GM21717 (cell line): ENCODE results near the gene PPM1H.

ENCODE experiments used
- ATAC-seq: cut with Tn5 transposase; IDR thresholded peaks from one replicate; pipeline ENCODE4 v1.9.1; 2021; ENCODE audit warnings: mild to moderate bottlenecking, moderate library complexity; ENCODE audit not compliant: unreplicated experiment

The PPM1H gene

GRCh38 chr12:62717643-62718042, 217.3 kb downstream of the PPM1H start:
- no peak for ATAC-seq

GRCh38 chr12:62716866-62717525, 218.0 kb downstream of the PPM1H start:
- ATAC-seq = no peak

- ATAC-seq = no peak
Observed at GRCh38 chr12:62716037-62716436, 218.9 kb downstream of the PPM1H start.

- ATAC-seq = no peak
Observed at GRCh38 chr12:62714774-62715721, 219.9 kb downstream of the PPM1H start.

- ATAC-seq = no peak
Observed at GRCh38 chr12:62714181-62714773, 220.7 kb downstream of the PPM1H start.

- no peak for ATAC-seq
Observed at GRCh38 chr12:62713723-62714122, 221.2 kb downstream of the PPM1H start.

GRCh38 chr12:62712681-62713573, 222.0 kb downstream of the PPM1H start:
- no peak for ATAC-seq

- ATAC-seq = no peak
Observed at GRCh38 chr12:62711631-62712241, 223.2 kb downstream of the PPM1H start.

- ATAC-seq = no peak
Observed at GRCh38 chr12:62709311-62709710, 225.6 kb downstream of the PPM1H start.

GRCh38 chr12:62707939-62708338, 227.0 kb downstream of the PPM1H start:
- no peak for ATAC-seq

GRCh38 chr12:62705846-62706245, 229.1 kb downstream of the PPM1H start:
- no peak for ATAC-seq

- no peak for ATAC-seq
Observed at GRCh38 chr12:62703011-62703380, 232.0 kb downstream of the PPM1H start.

GRCh38 chr12:62701492-62701891, 233.5 kb downstream of the PPM1H start:
- no peak for ATAC-seq

- no peak for ATAC-seq
Observed at GRCh38 chr12:62700091-62700880, 234.7 kb downstream of the PPM1H start.

GRCh38 chr12:62698701-62699101, 236.2 kb downstream of the PPM1H start:
- ATAC-seq = no peak

- no peak for ATAC-seq
Observed at GRCh38 chr12:62697893-62698292, 237.1 kb downstream of the PPM1H start.

GRCh38 chr12:62695696-62696095, 239.3 kb downstream of the PPM1H start:
- ATAC-seq = no peak

GRCh38 chr12:62694632-62695031, 240.3 kb downstream of the PPM1H start:
- peak; percentile 67 for ATAC-seq

GRCh38 chr12:62694116-62694515, 240.8 kb downstream of the PPM1H start:
- no peak for ATAC-seq
